Activated naive CD8-positive, alpha-beta T cell (primary cell): ENCODE measurements around the gene FYB2.

Experiments
- H3K27ac Mint-ChIP-seq: one replicate; pipeline ENCODE4 v1.8.0; 2021; ENCODE audit warnings: mixed read lengths
- H3K27me3 Mint-ChIP-seq: one replicate; pipeline ENCODE4 v1.8.0; 2021; ENCODE audit warnings: mixed read lengths
- H3K36me3 Mint-ChIP-seq: one replicate; pipeline ENCODE4 v1.8.0; 2021; ENCODE audit warnings: mixed read lengths
- H3K4me1 Mint-ChIP-seq: one replicate; pipeline ENCODE4 v1.8.0; 2021; ENCODE audit warnings: low read depth, mixed read lengths
- H3K4me3 Mint-ChIP-seq: one replicate; pipeline ENCODE4 v1.8.0; 2021; ENCODE audit warnings: mild to moderate bottlenecking, mixed read lengths
- H3K9me3 Mint-ChIP-seq: one replicate; pipeline ENCODE4 v1.8.0; 2021; ENCODE audit warnings: low read depth, mixed read lengths

FYB2 gene, protein sequence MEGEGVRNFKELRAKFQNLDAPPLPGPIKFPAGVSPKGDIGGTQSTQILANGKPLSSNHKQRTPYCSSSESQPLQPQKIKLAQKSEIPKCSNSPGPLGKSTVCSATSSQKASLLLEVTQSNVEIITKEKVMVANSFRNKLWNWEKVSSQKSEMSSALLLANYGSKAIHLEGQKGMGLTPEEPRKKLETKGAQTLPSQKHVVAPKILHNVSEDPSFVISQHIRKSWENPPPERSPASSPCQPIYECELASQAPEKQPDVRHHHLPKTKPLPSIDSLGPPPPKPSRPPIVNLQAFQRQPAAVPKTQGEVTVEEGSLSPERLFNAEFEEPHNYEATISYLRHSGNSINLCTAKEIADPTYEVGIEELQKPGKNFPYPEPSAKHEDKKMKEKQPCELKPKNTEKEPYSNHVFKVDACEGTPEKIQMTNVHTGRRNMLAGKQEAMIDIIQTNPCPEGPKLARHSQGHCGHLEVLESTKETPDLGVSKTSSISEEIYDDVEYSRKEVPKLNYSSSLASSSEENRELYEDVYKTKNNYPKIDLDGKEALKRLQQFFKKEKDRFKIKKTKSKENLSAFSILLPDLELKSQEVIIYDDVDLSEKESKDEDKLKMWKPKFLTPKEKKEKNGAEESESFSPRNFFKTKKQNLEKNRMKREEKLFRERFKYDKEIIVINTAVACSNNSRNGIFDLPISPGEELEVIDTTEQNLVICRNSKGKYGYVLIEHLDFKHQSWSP

GRCh38 chr1:56819387-56819899 is at the start of gene FYB2:
TSS of gene FYB2 (minus strand) at chr1:56819404. CDS start at chr1:56819290, 114 bp downstream.
- Mint-ChIP-seq H3K4me3 (no peak within 1 kb of the TSS), H3K27me3 (peaks cover 7% of the 10 kb centered on the region), H3K9me3 (no peaks in the 10 kb centered on the region), H3K36me3 (no peaks in the 10 kb centered on the region), H3K4me1 (no peaks in the 10 kb centered on the region), H3K27ac (no peak within 1 kb of the TSS)

DNA sequence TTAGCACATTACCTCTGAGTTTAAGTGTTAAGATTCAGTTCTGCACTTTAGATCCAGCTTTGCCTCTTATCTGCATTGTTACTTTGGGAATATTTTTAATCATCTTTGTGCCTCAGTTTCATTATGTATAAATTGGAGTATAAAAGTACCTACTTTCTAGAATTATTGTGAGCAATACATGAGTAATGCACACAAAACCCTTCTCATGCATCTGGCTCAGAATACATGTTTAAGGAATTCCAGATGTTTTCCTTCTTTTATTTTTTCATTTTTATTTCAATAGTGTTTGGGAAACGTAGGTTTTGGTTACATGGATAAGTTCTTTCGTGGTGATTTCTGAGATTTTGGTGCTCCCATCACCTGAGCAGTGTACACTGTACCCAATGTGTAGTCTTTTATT is 49.6 kb upstream of the FYB2 start:
- Mint-ChIP-seq H3K27me3 (peaks cover 11% of the 10 kb centered on the region), H3K4me1 (no peaks in the 10 kb centered on the region), H3K27ac (no peak overlapping the region), H3K36me3 (no peaks in the 10 kb centered on the region), H3K4me3 (no peak overlapping the region), H3K9me3 (no peaks in the 10 kb centered on the region)

GRCh38 chr1:56867491-56867890 is 48.3 kb upstream of the FYB2 start:
- H3K4me1 Mint-ChIP-seq = no peaks in the 10 kb centered on the region
- peaks cover 11% of the 10 kb centered on the region for H3K27me3 Mint-ChIP-seq
- H3K27ac Mint-ChIP-seq = no peak overlapping the region
- H3K4me3 Mint-ChIP-seq = no peak overlapping the region
- no peaks in the 10 kb centered on the region for H3K36me3 Mint-ChIP-seq
- H3K9me3 Mint-ChIP-seq = no peaks in the 10 kb centered on the region

DNA sequence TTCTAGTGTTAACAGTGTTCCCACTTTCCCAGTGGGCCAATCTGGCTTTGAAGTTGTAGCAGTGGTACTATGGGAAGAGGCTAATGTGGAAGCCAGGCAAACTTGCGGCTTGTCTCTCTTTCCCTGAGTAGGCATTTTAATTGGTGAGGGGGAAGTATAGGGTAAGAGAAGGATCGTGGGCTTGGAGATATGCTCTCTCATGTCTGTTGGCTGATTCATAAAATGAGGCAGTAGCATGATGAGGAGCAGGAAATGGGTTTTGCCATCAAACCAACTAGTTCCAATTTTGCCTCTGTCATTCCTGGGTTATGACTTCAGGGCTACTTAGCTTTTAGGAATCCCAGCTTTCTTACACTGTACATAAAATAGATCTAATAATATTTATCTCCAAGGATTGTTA is 47.5 kb upstream of the FYB2 start:
- no peaks in the 10 kb centered on the region for H3K9me3 Mint-ChIP-seq
- peaks cover 8% of the 10 kb centered on the region for H3K27me3 Mint-ChIP-seq
- no peaks in the 10 kb centered on the region for H3K4me1 Mint-ChIP-seq
- H3K36me3 Mint-ChIP-seq = no peaks in the 10 kb centered on the region
- H3K27ac Mint-ChIP-seq = no peak overlapping the region
- no peak overlapping the region for H3K4me3 Mint-ChIP-seq

GRCh38 chr1:56864430-56864829 is 45.2 kb upstream of the FYB2 start:
- H3K36me3 Mint-ChIP-seq = no peaks in the 10 kb centered on the region
- no peaks in the 10 kb centered on the region for H3K4me1 Mint-ChIP-seq
- no peak overlapping the region for H3K27ac Mint-ChIP-seq
- no peaks in the 10 kb centered on the region for H3K9me3 Mint-ChIP-seq
- peaks cover 8% of the 10 kb centered on the region for H3K27me3 Mint-ChIP-seq
- H3K4me3 Mint-ChIP-seq = no peak overlapping the region

- Mint-ChIP-seq H3K4me1 (no peaks in the 10 kb centered on the region), H3K36me3 (no peaks in the 10 kb centered on the region), H3K27me3 (peaks cover 4% of the 10 kb centered on the region), H3K9me3 (no peaks in the 10 kb centered on the region), H3K27ac (no peak overlapping the region), H3K4me3 (no peak overlapping the region)
Measured at GRCh38 chr1:56863265-56863992, 44.2 kb upstream of the FYB2 start.

DNA sequence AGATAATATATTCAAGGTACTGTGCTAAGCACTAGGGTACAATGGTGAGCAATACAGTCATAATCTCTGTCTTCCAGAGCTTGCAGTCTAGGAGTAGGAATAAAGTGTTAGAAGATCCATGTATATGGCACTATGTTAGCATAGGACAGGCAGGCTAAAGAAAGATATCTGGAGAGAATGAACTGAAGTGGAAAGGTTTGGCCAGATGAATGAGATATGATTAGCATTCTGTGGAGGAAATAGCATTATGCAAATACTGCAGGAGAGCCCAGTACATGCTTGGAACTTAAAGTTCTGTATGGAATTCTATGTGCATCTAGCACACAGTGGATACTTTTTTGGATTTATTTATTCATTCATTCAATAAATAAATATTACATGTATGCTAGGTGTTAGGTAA is 40.1 kb upstream of the FYB2 start:
- Mint-ChIP-seq H3K4me1 (no peaks in the 10 kb centered on the region), H3K4me3 (no peak overlapping the region), H3K9me3 (no peaks in the 10 kb centered on the region), H3K27ac (no peak overlapping the region), H3K36me3 (no peaks in the 10 kb centered on the region), H3K27me3 (peaks cover 4% of the 10 kb centered on the region)

DNA sequence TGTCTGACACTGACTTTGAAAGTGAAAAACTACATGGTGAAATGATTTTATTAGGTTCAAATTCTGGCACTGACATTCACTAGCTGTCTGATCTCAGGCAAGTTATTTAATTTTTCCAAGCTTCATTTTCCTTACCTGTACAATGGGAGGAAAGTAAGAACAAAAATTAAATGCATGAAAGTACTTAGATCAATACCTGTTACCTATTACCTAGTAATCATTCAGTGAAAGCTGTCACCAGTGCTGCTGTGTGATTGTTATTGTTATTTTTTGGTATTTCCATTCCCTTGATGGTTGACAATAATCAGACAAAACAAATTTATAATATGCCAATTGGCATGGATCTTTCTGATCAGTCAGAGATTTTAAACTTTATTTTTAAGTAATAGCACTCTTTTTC is 37.0 kb upstream of the FYB2 start:
- H3K9me3 Mint-ChIP-seq = no peaks in the 10 kb centered on the region
- H3K27ac Mint-ChIP-seq = no peak overlapping the region
- no peak overlapping the region for H3K4me3 Mint-ChIP-seq
- no peaks in the 10 kb centered on the region for H3K4me1 Mint-ChIP-seq
- H3K36me3 Mint-ChIP-seq = no peaks in the 10 kb centered on the region
- peaks cover 11% of the 10 kb centered on the region for H3K27me3 Mint-ChIP-seq

GRCh38 chr1:56855190-56855589 is 36.0 kb upstream of the FYB2 start:
- peaks cover 11% of the 10 kb centered on the region for H3K27me3 Mint-ChIP-seq
- H3K27ac Mint-ChIP-seq = no peak overlapping the region
- no peaks in the 10 kb centered on the region for H3K4me1 Mint-ChIP-seq
- H3K9me3 Mint-ChIP-seq = no peaks in the 10 kb centered on the region
- H3K36me3 Mint-ChIP-seq = no peaks in the 10 kb centered on the region
- H3K4me3 Mint-ChIP-seq = no peak overlapping the region

DNA sequence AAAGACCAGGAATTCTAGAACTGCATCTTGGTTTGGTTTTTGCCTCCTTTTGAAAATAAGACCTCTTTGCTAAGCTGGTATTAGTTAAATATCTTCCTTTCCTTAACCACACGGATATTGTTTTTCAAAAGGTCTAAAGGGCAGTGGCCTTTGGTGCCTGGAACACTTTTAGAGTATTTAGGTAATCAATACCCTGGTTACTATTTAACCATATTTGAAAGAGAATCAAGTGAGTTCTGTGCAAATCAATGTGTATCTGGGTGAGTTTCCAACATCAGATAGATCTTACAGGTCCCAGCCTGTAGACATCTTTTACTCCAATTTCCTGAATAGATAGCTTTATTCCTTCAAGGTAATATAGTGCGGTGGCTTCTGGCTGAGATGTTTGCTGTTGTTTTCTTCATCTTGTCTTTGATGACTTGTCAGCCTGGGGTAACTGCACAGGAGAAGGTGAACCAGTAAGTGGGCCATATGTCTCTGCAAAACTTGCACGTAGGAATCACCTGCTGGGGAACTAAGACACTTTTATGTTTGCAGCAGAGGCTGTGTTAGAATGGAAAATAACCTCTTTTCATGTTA is 35.4 kb upstream of the FYB2 start, which contains the start of gene C8A:
C8A (plus strand) TSS at position 277 of the 579 bp plus-strand sequence; CDS start at position 382, 105 bp downstream.
- H3K4me3 Mint-ChIP-seq = no peak within 1 kb of the TSS
- no peaks in the 10 kb centered on the region for H3K9me3 Mint-ChIP-seq
- no peaks in the 10 kb centered on the region for H3K4me1 Mint-ChIP-seq
- H3K27me3 Mint-ChIP-seq = peaks cover 12% of the 10 kb centered on the region
- no peaks in the 10 kb centered on the region for H3K36me3 Mint-ChIP-seq
- no peak within 1 kb of the TSS for H3K27ac Mint-ChIP-seq

DNA sequence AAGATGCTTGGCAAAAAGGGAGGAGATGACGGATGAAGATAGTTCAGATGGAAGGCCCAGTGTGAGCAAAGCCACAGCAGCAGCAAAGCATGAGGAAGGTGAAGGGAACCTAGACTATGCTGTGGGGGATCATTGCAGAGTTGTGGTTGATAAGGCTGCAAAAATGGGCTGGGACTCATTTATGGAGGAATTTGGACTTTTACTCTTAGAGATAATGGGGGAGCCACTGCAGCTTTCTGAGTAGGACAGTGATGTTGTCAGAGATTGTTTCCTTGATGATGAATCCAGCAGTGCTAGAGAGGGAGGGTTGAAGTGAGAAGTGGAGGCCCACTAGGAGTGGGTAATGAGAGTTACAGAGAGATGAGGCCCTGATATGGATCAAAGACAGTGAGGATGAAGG is 33.3 kb upstream of the FYB2 start:
- H3K36me3 Mint-ChIP-seq = no peaks in the 10 kb centered on the region
- H3K4me1 Mint-ChIP-seq = no peaks in the 10 kb centered on the region
- H3K9me3 Mint-ChIP-seq = no peaks in the 10 kb centered on the region
- H3K27ac Mint-ChIP-seq = no peak overlapping the region
- H3K27me3 Mint-ChIP-seq = peaks cover 12% of the 10 kb centered on the region
- H3K4me3 Mint-ChIP-seq = no peak overlapping the region

DNA sequence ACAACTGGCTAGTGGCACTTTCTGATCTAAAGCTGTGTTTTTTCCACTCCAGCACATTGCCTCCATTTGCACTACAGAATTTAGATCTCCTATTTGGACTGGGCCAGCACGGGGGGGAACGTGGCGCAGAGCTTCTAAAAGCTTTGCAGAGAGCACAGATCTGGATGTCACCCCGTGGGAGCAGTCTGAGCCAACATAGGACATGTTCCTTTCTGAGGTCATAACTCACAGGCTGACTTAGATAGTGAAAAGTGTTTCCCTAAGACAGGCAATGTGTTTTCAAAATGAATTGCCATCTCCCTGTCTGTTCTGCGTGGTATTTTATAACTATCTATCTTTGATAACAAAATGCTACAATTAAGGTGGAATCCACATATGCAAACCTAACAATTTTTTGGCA is 31.7 kb upstream of the FYB2 start:
- no peaks in the 10 kb centered on the region for H3K4me1 Mint-ChIP-seq
- no peaks in the 10 kb centered on the region for H3K36me3 Mint-ChIP-seq
- peaks cover 12% of the 10 kb centered on the region for H3K27me3 Mint-ChIP-seq
- no peak overlapping the region for H3K27ac Mint-ChIP-seq
- no peaks in the 10 kb centered on the region for H3K9me3 Mint-ChIP-seq
- no peak overlapping the region for H3K4me3 Mint-ChIP-seq

DNA sequence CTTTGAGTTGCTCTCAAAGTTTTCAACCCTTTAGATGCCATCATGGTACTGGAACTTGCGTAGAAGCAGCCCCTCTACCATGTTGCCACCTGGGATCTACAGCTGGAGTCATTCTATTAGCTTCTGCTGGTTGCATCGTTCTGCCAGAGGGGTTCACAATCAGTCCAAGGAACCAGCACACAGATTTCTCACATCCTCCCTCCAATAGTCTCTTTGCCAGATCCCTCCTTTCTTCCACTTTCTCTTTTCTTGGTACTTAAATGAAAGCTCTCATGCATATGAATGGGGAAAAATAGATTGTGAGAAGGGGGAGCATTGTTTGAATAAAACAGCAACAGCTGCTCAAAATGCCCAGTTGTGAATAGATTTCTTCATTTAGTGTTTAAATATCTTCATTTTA is 31.2 kb upstream of the FYB2 start:
- H3K27ac Mint-ChIP-seq = no peak overlapping the region
- H3K36me3 Mint-ChIP-seq = no peaks in the 10 kb centered on the region

GRCh38 chr1:56849750-56850149 is 30.5 kb upstream of the FYB2 start:
- H3K27me3 Mint-ChIP-seq = peaks cover 13% of the 10 kb centered on the region
- H3K9me3 Mint-ChIP-seq = no peaks in the 10 kb centered on the region
- H3K4me1 Mint-ChIP-seq = no peaks in the 10 kb centered on the region
- H3K27ac Mint-ChIP-seq = no peak overlapping the region
- H3K36me3 Mint-ChIP-seq = no peaks in the 10 kb centered on the region
- H3K4me3 Mint-ChIP-seq = no peak overlapping the region

More for the DNA sequence above, 31.2 kb upstream of the FYB2 start:
- Mint-ChIP-seq H3K9me3 (no peaks in the 10 kb centered on the region), H3K27me3 (peaks cover 14% of the 10 kb centered on the region), H3K4me1 (no peaks in the 10 kb centered on the region), H3K4me3 (no peak overlapping the region)
